KOPT-K1 (cell line): ENCODE measurements around the gene CD276.

Source experiments
- H3K27ac ChIP-seq: fragments of 200-600 bp; sonication (generic); 2 replicates; pipeline ENCODE4 v1.5.1; 2016; ENCODE audit warnings: antibody characterized with exemption, mild to moderate bottlenecking, low read depth, low read length; ENCODE audit not compliant: poor library complexity, severe bottlenecking
- H3K36me3 ChIP-seq: fragments of 200-600 bp; sonication (generic); 2 replicates; pipeline ENCODE4 v1.5.1; 2017; ENCODE audit warnings: antibody characterized with exemption, mild to moderate bottlenecking, low read length, moderate library complexity; ENCODE audit not compliant: insufficient read depth
- H3K9me3 ChIP-seq: fragments of 200-600 bp; sonication (generic); 2 replicates; pipeline ENCODE4 v1.5.1; 2017; ENCODE audit warnings: antibody characterized with exemption, low read length, mild to moderate bottlenecking; ENCODE audit not compliant: insufficient read depth, poor library complexity, severe bottlenecking

The CD276 gene

DNA sequence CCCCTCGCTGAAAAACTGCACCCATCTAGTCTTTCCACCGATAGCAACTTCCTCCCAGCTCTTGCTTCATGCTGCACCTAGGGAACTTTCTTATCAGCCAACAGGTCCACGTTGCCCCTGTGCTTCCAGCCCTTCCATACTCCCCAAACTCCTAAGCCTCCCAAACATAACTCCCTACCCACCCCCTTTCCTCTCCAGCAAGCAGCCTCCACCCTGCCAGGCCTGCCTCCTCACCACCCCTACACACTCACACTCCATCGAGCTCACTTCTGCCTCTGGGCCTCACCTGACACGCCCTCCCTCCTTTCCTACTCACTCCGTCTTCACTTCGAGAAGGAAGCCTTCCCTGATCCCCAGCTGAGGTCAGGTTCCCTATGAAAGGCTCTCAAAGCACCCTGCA is 60.9 kb downstream of the CD276 start:
- Histone ChIP-seq H3K27ac (no peak overlapping the region), H3K36me3 (no peaks in the 10 kb centered on the region), H3K9me3 (no peaks in the 10 kb centered on the region)

DNA sequence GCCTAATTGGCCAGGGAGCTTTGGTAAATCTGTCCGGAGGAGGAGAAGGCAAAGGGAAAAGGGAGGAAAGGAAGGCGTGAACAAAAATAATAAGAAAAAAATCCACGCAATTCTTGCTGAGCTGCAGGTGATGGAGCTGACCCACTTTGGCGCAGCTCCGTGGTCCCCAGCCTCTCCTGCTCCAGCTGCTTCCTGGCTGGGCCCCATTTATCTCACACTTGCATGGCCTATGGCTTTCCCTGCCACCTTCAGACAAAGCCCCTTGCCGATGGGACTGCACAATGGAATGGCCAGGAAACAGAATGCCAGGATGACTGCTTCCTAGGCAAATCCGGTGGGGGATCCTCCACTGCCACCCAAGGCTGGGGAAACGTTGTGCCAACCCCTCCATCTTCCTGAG is 62.1 kb downstream of the CD276 start:
- no peak overlapping the region for H3K27ac ChIP-seq
- H3K36me3 ChIP-seq, result no peaks in the 10 kb centered on the region
- H3K9me3 ChIP-seq, result no peaks in the 10 kb centered on the region

DNA sequence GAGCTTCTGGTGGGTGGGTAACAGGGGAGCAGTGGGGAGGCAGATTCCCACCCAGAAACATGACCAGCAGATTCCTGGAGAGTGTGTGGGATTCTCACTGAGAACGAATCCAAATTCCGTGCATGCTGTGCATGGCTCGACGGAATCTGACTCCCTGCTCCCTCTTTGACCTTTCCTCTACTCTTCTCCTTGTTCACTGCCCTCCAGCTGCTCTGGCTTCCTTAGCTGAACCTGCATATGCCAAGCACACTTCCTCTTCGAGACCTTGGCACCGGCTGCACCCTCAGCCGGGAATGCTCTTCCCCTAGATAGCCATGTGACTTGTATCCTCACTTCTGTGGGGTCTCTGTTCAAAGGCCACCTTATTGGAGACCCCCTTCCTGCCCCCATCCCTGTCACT is 62.7 kb downstream of the CD276 start:
- Histone ChIP-seq H3K36me3 (no peaks in the 10 kb centered on the region), H3K27ac (no peak overlapping the region), H3K9me3 (no peaks in the 10 kb centered on the region)

DNA sequence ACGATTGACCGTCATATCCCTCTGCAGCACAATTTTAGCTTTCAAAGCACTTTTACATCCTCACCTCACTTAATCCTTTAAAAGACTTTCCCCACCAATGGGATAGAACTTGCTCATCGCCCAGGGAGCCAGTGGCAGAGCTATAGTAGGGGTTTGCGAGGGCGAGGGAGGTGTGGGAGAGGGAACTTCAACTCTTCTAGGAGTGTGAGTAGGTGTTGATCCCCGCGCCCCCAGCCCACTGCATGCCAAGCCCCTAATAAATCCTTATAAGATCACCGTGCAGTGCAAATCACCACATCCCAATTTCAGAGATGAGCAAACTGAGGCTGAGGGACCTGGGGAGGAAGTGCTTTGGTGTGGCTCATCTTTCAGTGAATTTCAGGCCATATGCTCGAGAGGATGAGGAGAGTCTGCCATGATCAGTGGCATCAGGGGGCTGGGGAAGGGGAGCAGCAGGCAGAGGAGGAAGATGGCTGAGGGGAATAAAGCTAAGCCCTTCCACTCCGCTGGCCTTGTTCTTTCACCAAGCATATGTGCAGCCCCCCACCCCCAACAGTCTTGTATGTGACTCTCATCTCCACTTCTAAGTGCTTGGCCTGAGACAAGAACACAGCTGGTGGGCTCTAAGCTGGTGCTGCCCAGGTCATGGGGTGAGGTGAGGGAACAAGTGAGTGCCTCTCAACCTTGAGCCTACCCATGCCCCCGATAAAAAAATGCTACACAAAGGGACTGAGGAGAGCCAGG is 63.8 kb downstream of the CD276 start:
- Histone ChIP-seq H3K36me3 (no peaks in the 10 kb centered on the region), H3K9me3 (no peaks in the 10 kb centered on the region), H3K27ac (no peak overlapping the region)

DNA sequence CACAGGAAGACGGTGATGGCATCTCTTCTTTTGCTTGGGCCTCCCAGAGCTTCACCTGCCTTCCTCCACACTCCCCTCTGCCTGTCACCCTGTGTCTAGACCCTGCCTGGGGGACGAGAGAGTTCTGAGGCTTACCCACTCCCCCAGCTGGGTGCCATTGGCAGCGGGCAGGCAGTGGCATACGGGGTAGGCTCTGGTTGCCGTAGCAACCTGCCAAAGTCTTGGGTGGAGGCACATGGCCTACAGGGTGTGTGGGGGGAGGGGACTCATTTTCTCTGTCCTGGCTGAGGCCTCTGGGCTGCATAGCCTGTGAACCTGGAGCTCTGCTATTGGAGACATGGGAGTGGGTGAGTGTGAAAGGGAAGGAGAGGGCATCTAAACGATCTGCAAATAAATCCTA is 64.5 kb downstream of the CD276 start:
- Histone ChIP-seq H3K27ac (no peak overlapping the region), H3K9me3 (no peaks in the 10 kb centered on the region), H3K36me3 (no peaks in the 10 kb centered on the region)

DNA sequence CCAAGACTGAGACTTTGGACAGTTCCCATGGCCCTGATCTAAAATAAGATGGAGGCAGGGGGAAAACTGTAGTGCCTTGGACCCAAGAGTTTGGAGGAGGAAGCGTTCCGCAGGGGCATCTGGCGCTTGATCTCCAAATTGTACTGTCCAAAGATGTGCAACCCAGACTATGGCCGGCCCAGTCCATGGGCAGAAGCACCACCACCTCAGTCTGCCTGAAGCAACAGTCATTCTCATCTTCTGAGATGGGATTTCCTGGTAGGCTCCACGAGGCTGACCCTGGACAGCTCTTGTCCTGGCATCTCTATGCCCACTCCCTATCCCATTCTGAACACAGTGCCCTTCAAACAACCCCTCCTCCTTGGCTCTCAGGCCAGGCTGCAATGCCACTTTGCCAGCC is 65.3 kb downstream of the CD276 start:
- no peaks in the 10 kb centered on the region for H3K9me3 ChIP-seq
- H3K27ac ChIP-seq, result no peak overlapping the region
- no peaks in the 10 kb centered on the region for H3K36me3 ChIP-seq

DNA sequence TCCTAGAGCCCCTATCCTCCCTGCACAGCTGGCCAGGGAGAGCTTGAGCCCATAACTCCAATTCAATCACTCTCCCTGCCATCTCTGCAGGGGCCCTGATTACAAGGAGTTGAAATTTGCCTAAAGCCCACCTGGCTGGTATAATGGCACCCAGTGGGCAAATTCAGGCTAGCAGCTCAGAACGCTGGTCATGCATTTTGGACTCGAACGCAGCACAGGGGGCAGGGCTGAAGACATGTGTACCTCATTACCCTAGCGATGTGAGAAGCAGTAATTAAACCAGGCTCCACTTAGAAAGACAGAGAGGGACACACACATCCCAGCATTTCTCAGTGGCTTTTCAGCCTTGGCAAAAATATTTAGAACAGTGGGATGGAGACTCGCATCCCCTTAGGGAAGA is 65.8 kb downstream of the CD276 start:
- no peaks in the 10 kb centered on the region for H3K36me3 ChIP-seq
- H3K27ac ChIP-seq, result no peak overlapping the region
- H3K9me3 ChIP-seq, result no peaks in the 10 kb centered on the region

DNA sequence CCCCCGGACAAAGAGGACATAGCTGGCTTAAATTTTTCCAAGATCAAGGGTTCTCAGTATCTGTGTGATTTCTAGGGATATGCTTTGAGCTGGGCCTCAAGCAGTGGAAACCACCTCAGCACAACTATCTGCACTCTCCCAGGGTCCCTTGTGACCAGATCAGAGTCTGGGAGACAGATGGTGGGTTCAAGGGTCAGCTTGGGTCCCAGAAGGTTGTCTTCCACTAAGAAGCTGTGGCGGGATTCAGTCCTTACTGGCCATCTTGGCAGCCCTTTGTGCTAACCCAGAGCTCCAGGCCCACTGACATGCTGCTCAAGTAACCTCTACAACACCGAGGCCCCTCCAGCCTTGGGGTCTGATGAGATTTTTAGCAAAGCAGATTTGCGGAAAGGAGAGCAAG is 66.3 kb downstream of the CD276 start:
- Histone ChIP-seq H3K36me3 (no peaks in the 10 kb centered on the region), H3K27ac (no peak overlapping the region), H3K9me3 (no peaks in the 10 kb centered on the region)

DNA sequence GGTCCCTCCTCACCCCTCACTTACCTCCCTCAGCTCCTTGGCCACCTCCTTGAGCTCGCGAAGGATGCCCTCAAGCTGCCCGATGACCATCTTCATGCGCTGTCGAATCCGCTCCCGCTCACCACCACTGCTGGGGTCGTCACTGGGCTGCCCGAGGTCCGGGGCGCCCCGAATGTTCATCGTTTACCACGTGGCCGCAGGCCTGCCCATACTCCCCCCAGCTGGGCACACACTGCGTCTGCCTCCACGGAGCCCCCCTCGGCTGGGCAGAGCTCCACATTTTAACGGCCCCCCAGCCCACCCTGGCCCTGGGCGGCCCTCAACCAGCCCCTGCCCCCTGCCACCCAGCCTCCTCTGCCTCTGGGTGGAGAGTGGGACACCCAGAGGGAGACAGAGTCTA is 66.8 kb downstream of the CD276 start:
- no peak overlapping the region for H3K27ac ChIP-seq
- H3K36me3 ChIP-seq, result no peaks in the 10 kb centered on the region
- no peaks in the 10 kb centered on the region for H3K9me3 ChIP-seq

DNA sequence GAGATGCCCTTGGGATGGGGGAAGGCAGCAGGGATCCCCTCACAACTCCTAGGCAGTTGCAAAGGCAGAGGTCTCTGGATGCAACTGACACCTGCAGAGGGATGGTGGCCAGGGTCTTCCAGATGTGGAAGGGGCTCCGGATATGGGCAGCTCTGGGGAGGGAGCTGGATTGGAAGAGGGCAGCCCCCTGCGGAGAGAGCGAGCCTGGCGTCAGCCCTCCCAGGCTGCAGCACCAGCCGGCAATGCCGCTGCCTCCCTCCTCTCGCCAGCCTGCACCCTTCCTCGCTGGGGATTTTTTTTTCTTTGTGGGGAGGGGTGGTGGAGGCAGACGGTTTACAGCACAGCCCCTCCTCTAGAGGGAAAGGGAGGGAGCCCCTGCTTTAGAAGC is 67.3 kb downstream of the CD276 start:
- no peaks in the 10 kb centered on the region for H3K36me3 ChIP-seq
- no peaks in the 10 kb centered on the region for H3K9me3 ChIP-seq
- H3K27ac ChIP-seq, result no peak overlapping the region

DNA sequence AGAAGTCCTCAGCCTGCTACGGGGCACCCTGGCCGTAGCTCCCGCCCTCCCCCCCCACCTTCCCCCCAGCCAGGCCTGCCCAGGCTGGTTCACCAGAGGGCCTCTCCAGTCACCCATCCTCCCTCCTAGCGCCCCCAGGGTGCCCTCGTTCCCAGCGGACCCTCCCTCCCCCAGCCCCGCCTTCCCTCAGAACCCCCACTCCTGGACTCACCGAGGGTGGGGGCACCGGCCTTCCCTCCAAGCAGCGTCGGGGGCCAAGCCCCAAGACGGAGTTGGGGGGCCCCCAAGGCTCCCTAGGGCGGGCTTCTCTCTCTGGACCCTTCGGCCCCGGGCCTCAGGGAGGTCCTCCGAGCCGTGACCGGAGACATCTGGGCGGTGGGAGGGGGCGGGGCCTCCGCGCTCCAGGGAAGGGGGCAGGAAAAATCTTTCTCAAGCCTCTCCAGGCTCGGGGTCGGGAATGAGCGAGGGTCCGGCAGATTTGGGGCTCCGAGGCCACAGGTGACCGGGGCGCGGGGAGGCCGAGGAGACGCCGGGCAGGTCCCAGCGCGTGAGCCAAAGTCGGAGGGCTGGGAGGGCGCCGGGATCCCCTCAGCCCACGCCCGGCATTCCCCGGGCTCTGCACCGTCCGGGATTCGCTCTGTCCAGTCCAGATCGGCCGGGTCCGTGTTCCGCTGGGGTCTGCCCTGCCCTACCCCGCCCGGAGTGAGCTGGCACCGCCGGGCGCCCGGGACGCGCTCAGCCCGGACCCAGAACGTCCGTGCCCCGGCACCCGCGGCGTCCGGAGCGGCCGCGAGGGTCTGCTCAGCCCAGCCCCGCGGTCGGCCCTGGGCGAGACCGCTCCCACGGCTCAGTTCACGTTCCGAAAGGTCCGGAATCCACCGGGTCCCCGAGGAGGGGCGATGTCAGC is 68.0 kb downstream of the CD276 start:
- no peak overlapping the region for H3K27ac ChIP-seq
- H3K9me3 ChIP-seq, result no peaks in the 10 kb centered on the region
- H3K36me3 ChIP-seq, result no peaks in the 10 kb centered on the region

DNA sequence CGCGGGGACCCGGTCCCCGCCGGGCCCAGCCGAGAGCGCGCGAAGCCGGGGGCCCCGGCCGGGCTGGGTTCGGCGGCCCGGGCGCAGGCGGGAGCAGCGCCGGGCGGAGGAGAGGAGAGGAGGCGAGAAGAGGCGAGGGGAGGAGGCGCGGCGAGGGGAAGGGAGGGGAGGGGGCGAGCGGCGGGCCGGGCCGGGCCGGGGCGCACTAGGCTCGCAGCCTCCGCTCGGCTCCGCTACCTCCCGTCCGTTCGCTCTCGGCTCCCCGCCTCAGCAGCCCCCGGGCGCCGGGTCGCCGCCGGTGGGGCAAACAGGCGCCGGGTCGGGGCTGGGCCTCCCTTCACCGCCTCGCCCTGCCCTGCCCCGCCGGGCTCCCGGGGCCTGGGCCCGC is 68.6 kb downstream of the CD276 start:
- no peaks in the 10 kb centered on the region for H3K36me3 ChIP-seq
- H3K9me3 ChIP-seq, result no peaks in the 10 kb centered on the region
- H3K27ac ChIP-seq, result no peak overlapping the region

DNA sequence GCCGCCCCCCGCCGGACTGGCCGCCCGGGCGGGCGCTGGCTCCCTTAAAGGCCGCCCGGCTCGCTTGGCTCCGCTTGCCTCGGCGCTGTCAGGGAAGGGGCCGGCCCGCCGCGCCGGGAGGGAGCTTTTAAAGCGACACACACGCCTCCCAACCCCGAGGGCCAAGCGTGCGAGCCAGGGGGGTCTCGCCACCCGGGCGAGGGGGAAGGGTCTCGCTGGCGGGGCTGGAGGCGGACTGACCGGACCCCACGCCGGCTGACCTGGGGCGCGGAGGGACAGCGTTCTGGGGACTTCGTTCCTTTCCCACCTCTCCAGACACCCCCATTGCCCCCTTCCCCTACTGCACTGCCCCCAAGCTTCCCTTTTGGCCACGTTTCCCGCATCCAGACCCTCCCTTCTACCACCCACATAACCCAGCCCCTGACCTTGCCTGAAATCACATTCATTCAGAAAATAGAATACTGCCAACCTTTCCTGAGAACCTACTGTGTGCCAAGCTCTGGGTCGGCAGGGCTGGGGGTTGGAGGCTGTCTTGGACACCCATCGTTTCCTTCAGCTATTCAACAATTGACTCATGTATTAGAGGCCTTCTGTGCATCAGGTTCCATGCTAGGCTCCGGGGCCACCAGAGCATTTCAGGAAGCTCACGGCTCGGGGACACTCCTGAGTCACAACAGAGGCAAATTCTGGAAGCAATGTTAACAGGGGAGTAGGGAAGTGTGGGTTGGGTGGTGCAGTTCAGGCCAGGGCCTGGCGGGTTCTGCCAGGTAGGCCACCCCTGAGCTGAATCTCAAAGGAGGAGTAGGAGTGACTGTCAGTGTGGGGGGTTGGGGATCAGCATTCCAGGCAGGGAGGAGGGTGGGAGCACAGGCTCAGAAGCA is 69.3 kb downstream of the CD276 start, which contains the start of gene INSYN1:
Gene INSYN1, minus strand, starts transcription at position 102 of the 881 bp plus-strand sequence. CDS start 2,221 bp downstream, outside the sequence.
- no peak within 1 kb of the TSS for H3K27ac ChIP-seq
- H3K9me3 ChIP-seq, result no peaks in the 10 kb centered on the region

DNA sequence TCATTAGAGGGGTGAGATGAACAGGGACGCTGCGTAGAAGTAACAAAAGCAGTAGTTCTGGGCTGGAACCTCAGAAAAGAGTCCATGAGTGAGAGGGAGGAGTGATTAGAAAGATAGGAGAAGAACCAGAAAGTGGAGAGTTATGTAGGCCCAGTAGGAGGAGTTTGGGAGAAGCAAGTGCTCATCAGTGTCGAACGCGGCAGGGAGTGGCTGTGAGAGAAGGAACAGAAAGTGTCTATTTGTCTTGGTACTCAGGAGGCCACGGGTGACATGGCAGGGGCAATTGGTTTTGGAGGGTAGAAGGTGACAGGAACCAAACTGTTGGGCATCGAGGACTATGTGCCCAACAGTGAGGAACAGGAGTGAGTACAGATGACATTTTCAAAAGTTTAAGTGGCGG is 70.3 kb downstream of the CD276 start:
- Histone ChIP-seq H3K9me3 (no peaks in the 10 kb centered on the region), H3K36me3 (no peaks in the 10 kb centered on the region), H3K27ac (no peak overlapping the region)

More for the DNA sequence above, 69.3 kb downstream of the CD276 start, which contains the start of gene INSYN1:
- H3K36me3 ChIP-seq, result no peaks in the 10 kb centered on the region

DNA sequence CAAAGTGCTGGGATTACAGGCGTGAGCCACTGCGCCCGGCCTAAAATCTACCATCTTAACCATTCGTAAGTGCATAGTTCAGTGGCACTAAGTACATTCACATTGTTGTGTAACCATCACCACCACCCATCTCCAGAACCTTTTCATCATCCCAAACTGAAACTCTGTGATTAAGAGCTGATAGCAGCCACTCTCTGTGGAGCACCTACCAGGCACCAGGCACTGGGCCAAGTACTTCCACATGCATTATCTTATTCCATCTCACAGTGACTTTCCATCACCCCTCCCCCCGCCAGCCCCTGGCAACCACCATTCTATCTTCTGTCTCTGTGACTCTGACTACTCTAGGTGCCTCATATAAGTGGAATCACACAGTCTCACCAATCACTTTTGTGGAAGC is 71.3 kb downstream of the CD276 start:
- H3K9me3 ChIP-seq, result no peaks in the 10 kb centered on the region
- H3K27ac ChIP-seq, result no peak overlapping the region
- no peaks in the 10 kb centered on the region for H3K36me3 ChIP-seq
